ENCODE results near the gene PES1.

DNA sequence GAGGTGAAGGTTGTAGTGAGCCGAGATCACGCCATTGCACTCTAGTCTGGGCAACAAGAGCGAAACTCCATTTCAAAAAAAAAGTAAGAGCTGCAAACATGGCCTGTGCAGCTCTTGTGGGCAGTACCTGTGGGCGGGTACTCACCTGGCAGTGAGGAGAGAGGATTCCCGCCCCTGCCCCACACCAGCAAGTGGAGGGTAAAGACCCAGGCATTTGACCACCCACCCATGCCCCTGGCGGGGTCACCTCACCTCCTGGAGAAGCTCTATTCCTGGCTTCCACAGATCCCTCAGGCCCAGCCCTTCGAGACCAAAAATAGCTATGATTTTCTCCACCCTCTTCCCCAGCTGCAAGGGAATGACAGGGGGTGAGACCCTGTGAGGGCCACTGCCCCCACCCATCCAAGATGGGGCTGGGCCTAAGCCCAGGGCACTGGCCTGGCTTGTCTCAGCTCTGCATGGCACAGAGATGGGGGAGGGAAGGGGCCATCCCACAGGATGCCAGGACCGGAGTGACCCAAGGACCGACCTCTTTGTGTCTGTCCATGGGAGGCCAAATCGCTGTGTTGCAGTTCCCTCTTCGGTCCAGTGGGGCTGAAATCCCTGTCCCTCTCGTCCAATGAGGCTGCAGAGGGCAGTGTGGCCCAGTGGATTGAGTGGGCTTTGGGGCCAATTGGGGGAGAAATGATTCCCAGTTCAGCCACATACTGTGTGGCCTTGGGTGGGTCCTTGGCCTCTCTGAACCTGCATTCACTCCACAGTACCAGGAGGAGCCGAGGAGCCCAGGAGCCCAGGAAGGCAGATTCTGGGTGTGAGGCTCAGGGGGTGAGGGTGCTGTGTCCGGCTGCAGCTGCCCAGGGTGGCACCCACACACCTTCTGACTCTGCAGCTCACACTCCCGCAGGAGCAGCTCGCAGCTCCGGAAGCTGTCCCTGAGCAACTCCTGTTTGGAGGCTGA lies 59.8 kb downstream of the PES1 start:
- TF ChIP-seq MAX (IDR thresholded peaks at IDR 0.05) (no peak), EP300 (IDR thresholded peaks at IDR 0.05; ENCODE audit: borderline replicate concordance) (no peak), YY1 (IDR thresholded peaks at IDR 0.05; ENCODE audit: low read depth) (no peak), CREB1 (IDR thresholded peaks at IDR 0.05; ENCODE audit: low read depth) (no peak), TCF12 (IDR thresholded peaks at IDR 0.05; ENCODE audit: low read depth) (no peak)

All from Ishikawa (cell line).